K562 (cell line): ENCODE measurements around the gene UBE2M. TPM values are rescaled to one million over a fixed set of nuclear protein-coding genes. Genes with fewer than 3 reads are reported as not detected.

Experiments used
- ARID2 ChIP-seq: fragments of 450-650 bp; IDR thresholded peaks from 2 replicates; pipeline ENCODE4 v1.6.1; 2017; ENCODE audit warnings: antibody characterized with exemption, mild to moderate bottlenecking
- ASH1L ChIP-seq: fragments of 450-650 bp; IDR thresholded peaks from 2 replicates; pipeline ENCODE4 v1.6.1; 2018; ENCODE audit warnings: borderline replicate concordance, mild to moderate bottlenecking, low read depth; ENCODE audit not compliant: partially characterized antibody
- BHLHE40 ChIP-seq: IDR thresholded peaks from 2 replicates; pipeline ENCODE4 v1.6.1; 2011; ENCODE audit warnings: low read length, improper control_type of control experiment
- BRD9 ChIP-seq: fragments of 450-650 bp; IDR thresholded peaks from 2 replicates; pipeline ENCODE4 v1.6.1; 2018; ENCODE audit warnings: low read depth; ENCODE audit not compliant: partially characterized antibody
- CEBPB ChIP-seq: fragments of 450-650 bp; IDR thresholded peaks from 2 replicates; pipeline ENCODE4 v1.6.1; 2016; ENCODE audit warnings: missing genetic modification characterization, missing compliant biosample characterization
- FOXK2 ChIP-seq, 2 experiments: fragments of 450-650 bp; IDR thresholded peaks in 1 of 2; conservative IDR thresholded peaks in 1 of 2; 2 replicates each; pipeline ENCODE4 v1.6.1; 2016; ENCODE audit warnings: low read depth in 2 of 2, mild to moderate bottlenecking in 1 of 2
- L3MBTL2 ChIP-seq: fragments of 450-650 bp; IDR thresholded peaks from 2 replicates; pipeline ENCODE4 v1.6.1; 2016; ENCODE audit warnings: mild to moderate bottlenecking, moderate library complexity
- MAX ChIP-seq: sonication (generic); formaldehyde crosslinking; IDR thresholded peaks from 2 replicates; pipeline ENCODE4 v1.9.0; 2022; ENCODE audit warnings: mild to moderate bottlenecking, missing genetic modification reagents
- MCM2 ChIP-seq: fragments of 450-650 bp; IDR thresholded peaks from 2 replicates; pipeline ENCODE4 v1.6.1; 2017; ENCODE audit warnings: low read depth, mild to moderate bottlenecking
- MNT ChIP-seq, 2 experiments: fragments of 450-650 bp; conservative IDR thresholded peaks; 2 replicates each; pipeline ENCODE4 v1.6.1; 2017; ENCODE audit warnings: mild to moderate bottlenecking in 2 of 2, moderate library complexity in 2 of 2
- MTF1 ChIP-seq: fragments of 250-450 bp; sonication (Bioruptor Pico); IDR thresholded peaks from 2 replicates; pipeline ENCODE4 v1.9.0; 2021; ENCODE audit warnings: moderate library complexity, mild to moderate bottlenecking, inconsistent platforms, borderline replicate concordance
- NCOR1 ChIP-seq: fragments of 450-650 bp; IDR thresholded peaks from 2 replicates; pipeline ENCODE4 v1.6.1; 2016; ENCODE audit warnings: mild to moderate bottlenecking, moderate library complexity
- RBM34 ChIP-seq: fragments of 200-400 bp; formaldehyde crosslinking; IDR thresholded peaks from 2 replicates; pipeline ENCODE4 v1.6.1; 2018; ENCODE audit warnings: low read length, borderline replicate concordance; ENCODE audit not compliant: insufficient read depth
- TAF15 ChIP-seq: fragments of 200-400 bp; formaldehyde crosslinking; IDR thresholded peaks from 2 replicates; pipeline ENCODE4 v1.6.1; 2017; ENCODE audit warnings: mild to moderate bottlenecking, low read depth, low read length, moderate library complexity
- TCF7 ChIP-seq: sonication (generic); IDR thresholded peaks from 2 replicates; pipeline ENCODE4 v1.6.1; 2016; ENCODE audit warnings: antibody characterized with exemption, borderline replicate concordance
- ZBTB1 ChIP-seq: sonication (generic); formaldehyde crosslinking; IDR thresholded peaks from 2 replicates; pipeline ENCODE4 v1.8.1; 2023; ENCODE audit warnings: missing genetic modification reagents, low read depth, mild to moderate bottlenecking, borderline replicate concordance
- ZNF253 ChIP-seq: fragments of 250-450 bp; sonication (Bioruptor Pico); conservative IDR thresholded peaks from 2 replicates; pipeline ENCODE4 v1.6.1; 2021; ENCODE audit warnings: mild to moderate bottlenecking
- ZNF57 ChIP-seq: fragments of 450-650 bp; formaldehyde crosslinking; IDR thresholded peaks from 2 replicates; pipeline ENCODE4 v1.4.0; 2020; ENCODE audit warnings: mild to moderate bottlenecking, moderate library complexity
- polyA plus RNA-seq, 8 experiments: library from polyadenylated mRNA; depleted of rRNA in 4 of 8; stranded (reverse) in 5 of 8; unstranded in 3 of 8; fragments of >200 nt; fragmentation: Nextera tagmentation in 2 of 8; fragmentation: Illumina TruSeq in 1 of 8; extraction: Ambion mirVana in 2 of 8; extraction: Trizol in 1 of 8; gene quantifications; 2 replicates each; pipeline versions ENCODE4 v1.2.1 to v1.2.3, GENCODE V29; 2011 to 2014; ENCODE audit warnings: inconsistent platforms in 1 of 8, missing spikeins in 1 of 8
- total RNA-seq, 7 experiments: library from RNA; depleted of rRNA in 6 of 7; stranded (reverse); fragments of >200 nt in 6 of 7; fragmentation: Illumina TruSeq in 2 of 7; extraction: Trizol in 2 of 7; gene quantifications; 2 replicates each; pipeline versions ENCODE4 v1.2.1 to v1.2.3, GENCODE V29; 2011 to 2021; ENCODE audit warnings: low replicate concordance in 1 of 7
- TF ChIP-seq, protein P1 (sequence below), 2 experiments: IDR thresholded peaks; 2 replicates each; pipeline ENCODE4 v1.6.1; 2011; ENCODE audit warnings: borderline replicate concordance in 1 of 2, control low read depth in 1 of 2, low read depth in 1 of 2, low read length in 1 of 2, mild to moderate bottlenecking in 1 of 2, mixed read lengths in 1 of 2, moderate library complexity in 1 of 2; ENCODE audit not compliant: insufficient read depth in 1 of 2, insufficient read length in 1 of 2, poor library complexity in 1 of 2, severe bottlenecking in 1 of 2; ENCODE audit errors: extremely low read depth in 1 of 2

UBE2M gene
- total and polyA plus RNA-seq, 9 of the 15 experiments (the other 6 are each of a cell fraction or from before 2014, with no cell fraction given) = 0.92 to 163 (median 85.7) TPM

- TF ChIP-seq TAF15 (no peak), MAX (CRISPR knock-in tag) (peak; percentile 69), ZNF253 (CRISPR knock-in tag) (no peak), BRD9 (no peak), MCM2 (no peak), BHLHE40 (peak; percentile 80), ZBTB1 (CRISPR knock-in tag) (no peak), MTF1 (no peak), RBM34 (no peak), ASH1L (no peak), ARID2 (peak; percentile 57; the same call in 1 of the 2 replicates), MNT (conservative IDR thresholded peaks at IDR 0.05) (0 out of 4 replicates have a peak, but pooled peaks of 1 of the 2 experiments have one; percentile 19), L3MBTL2 (peak; percentile 41; the same call in 1 of the 2 replicates), FOXK2 (conservative IDR thresholded peaks at IDR 0.05 in 1 of 2, IDR thresholded peaks at IDR 0.05 in 1 of 2; ENCODE audit: low read depth in 2 of 2) (peak; percentile 10 to 42; a peak in 1 of 4 replicates), CEBPB (tag) (no peak), ZNF57 (CRISPR knock-in tag) (no peak), TCF7 (no peak), NCOR1 (0 out of 2 replicates have a peak, but pooled peaks have one; percentile 18)
- TF ChIP-seq, protein P1, sequence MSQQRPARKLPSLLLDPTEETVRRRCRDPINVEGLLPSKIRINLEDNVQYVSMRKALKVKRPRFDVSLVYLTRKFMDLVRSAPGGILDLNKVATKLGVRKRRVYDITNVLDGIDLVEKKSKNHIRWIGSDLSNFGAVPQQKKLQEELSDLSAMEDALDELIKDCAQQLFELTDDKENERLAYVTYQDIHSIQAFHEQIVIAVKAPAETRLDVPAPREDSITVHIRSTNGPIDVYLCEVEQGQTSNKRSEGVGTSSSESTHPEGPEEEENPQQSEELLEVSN (IDR thresholded peaks at IDR 0.05; ENCODE audit: borderline replicate concordance in 1 of 2, extremely low read depth in 1 of 2, insufficient read depth in 1 of 2, insufficient read length in 1 of 2, low read depth in 1 of 2, low read length in 1 of 2, poor library complexity in 1 of 2, severe bottlenecking in 1 of 2) = no peak
Measured at GRCh38 chr19:58585442-58586132, 27.2 kb upstream of the UBE2M start (continued).
